Measurements from ENCODE around the gene SLMAP. TPM values are rescaled to one million over a fixed set of nuclear protein-coding genes. Genes with fewer than 3 reads are reported as not detected.

Gene SLMAP, protein sequence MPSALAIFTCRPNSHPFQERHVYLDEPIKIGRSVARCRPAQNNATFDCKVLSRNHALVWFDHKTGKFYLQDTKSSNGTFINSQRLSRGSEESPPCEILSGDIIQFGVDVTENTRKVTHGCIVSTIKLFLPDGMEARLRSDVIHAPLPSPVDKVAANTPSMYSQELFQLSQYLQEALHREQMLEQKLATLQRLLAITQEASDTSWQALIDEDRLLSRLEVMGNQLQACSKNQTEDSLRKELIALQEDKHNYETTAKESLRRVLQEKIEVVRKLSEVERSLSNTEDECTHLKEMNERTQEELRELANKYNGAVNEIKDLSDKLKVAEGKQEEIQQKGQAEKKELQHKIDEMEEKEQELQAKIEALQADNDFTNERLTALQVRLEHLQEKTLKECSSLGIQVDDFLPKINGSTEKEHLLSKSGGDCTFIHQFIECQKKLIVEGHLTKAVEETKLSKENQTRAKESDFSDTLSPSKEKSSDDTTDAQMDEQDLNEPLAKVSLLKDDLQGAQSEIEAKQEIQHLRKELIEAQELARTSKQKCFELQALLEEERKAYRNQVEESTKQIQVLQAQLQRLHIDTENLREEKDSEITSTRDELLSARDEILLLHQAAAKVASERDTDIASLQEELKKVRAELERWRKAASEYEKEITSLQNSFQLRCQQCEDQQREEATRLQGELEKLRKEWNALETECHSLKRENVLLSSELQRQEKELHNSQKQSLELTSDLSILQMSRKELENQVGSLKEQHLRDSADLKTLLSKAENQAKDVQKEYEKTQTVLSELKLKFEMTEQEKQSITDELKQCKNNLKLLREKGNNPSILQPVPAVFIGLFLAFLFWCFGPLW
- total RNA-seq (2014; rRNA removed; shearing (Covaris generic)), result 54.7 and 78.9 TPM in 2 replicates

GRCh38 chr3:57755741-57756527, at the start of gene SLMAP:
Gene SLMAP (plus strand): TSS chr3:57756309. CDS start chr3:57757652, 1,343 bp downstream.
- in situ Hi-C loops (cut with HindIII; ENCODE audit: low sequenced_read_pairs), result no loop called here
- peak; percentile 97 for DNase-seq (ENCODE audit: low spot score)

DNA sequence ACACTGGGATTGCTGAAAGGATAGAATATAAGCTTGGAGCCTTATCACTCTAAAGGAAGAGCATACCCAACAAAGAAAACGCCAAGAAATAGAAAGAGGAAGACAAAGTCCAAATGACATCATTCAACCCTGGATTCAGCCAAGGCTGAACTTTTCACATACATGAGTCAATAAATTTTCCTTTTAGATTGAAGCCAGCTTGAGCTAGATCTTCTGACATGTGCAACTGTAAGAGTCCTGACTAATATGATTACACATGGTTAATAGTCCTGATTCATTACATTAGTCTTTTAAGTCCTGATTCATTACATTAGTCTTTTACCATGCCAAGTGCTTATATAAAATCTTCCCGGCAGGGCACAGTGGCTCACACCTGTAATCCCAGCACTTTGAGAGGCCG, 49.6 kb upstream of the SLMAP start:
- in situ Hi-C loops (cut with HindIII; ENCODE audit: low sequenced_read_pairs), result no loop called here
- DNase-seq (ENCODE audit: low spot score), result no peak

- in situ Hi-C loops (cut with HindIII; ENCODE audit: low sequenced_read_pairs), result no loop called here
Observed at GRCh38 chr3:57709031-57709430, 47.1 kb upstream of the SLMAP start.

GRCh38 chr3:57709559-57709958, 46.5 kb upstream of the SLMAP start:
- in situ Hi-C loops (cut with HindIII; ENCODE audit: low sequenced_read_pairs), result no loop called here
- no peak for DNase-seq (ENCODE audit: low spot score)

More at GRCh38 chr3:57709031-57709430, 47.1 kb upstream of the SLMAP start:
- DNase-seq (ENCODE audit: low spot score), result no peak

DNA sequence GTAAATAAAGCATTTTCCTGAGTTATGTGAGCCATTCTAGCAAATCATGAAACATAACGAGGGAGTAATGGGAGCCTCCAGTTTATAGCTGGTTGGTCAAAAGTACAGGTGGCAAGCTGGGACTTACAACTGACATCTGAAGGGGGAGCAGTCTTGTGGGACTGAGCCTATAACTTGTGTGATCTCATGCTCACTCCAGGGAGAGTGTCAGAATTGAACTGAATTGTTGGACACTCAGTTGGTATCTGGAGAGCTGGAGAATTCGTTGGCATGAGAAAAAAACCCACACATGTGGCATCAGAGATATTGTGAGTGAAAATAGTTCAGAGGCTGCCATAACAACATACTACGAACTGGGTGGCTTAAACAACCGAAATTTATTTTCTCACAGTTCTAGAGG, 40.4 kb upstream of the SLMAP start:
- in situ Hi-C loops (cut with HindIII; ENCODE audit: low sequenced_read_pairs), result no loop called here
- no peak for DNase-seq (ENCODE audit: low spot score)

DNA sequence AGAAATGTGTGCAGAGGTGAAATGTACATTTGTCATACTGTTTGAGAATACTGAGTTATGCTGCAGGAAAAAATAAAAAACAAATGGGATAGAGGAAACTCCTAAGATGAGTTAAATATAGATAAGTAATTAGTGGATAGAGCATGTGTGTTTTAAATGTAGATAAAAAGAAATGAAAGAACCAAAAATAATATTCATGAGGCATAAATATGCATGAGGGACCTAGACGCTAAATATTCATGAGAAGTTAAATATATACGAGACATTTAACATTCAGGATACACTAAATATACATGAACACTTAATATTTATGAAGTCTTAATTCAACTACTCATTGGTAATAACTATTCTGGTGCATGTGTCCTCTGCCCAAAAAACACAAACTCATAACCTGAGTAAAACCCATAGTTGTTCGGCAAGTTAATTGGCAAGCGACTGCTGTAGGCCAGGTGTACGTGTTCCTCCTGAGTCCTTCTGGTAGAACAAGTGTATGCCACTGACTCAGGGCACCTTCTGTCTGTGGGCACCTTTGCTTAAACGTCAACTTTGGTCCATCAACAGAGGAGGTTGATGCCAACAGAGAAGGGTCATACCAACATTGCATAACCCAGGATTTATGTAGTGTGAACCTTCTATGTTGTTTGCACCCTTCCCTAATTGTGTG, 38.8 kb upstream of the SLMAP start:
- in situ Hi-C loops (cut with HindIII; ENCODE audit: low sequenced_read_pairs), result no loop called here
- DNase-seq (ENCODE audit: low spot score), result no peak

GRCh38 chr3:57718118-57718517, 38.0 kb upstream of the SLMAP start:
- no peak for DNase-seq (ENCODE audit: low spot score)
- in situ Hi-C loops (cut with HindIII; ENCODE audit: low sequenced_read_pairs), result no loop called here

- DNase-seq (ENCODE audit: low spot score), result no peak
- in situ Hi-C loops (cut with HindIII; ENCODE audit: low sequenced_read_pairs), result no loop called here
Observed at GRCh38 chr3:57726397-57726796, 29.7 kb upstream of the SLMAP start.

DNA sequence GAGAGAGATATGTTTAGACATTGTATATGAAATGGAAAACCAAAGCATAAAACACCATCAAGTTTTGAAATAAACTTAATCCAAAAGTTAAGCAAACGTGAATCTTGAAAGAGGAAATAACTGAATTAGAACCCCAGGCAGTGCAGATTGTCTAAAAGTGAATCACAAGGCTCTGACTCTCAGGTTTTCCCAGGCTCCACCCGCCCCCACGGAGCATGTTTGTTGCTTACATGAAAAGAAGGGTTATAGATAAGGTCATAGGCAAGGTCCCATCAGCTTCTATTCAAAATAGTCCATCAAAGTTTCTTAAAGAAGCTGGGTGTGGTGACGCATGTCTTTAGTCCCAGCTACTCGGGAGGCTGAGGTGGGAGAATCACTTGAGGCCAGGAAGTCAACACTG, 29.0 kb upstream of the SLMAP start:
- in situ Hi-C loops (cut with HindIII; ENCODE audit: low sequenced_read_pairs), result no loop called here
- no peak for DNase-seq (ENCODE audit: low spot score)

- in situ Hi-C loops (cut with HindIII; ENCODE audit: low sequenced_read_pairs), result no loop called here
- DNase-seq (ENCODE audit: low spot score), result no peak
Observed at GRCh38 chr3:57729334-57730045, 26.6 kb upstream of the SLMAP start.

GRCh38 chr3:57730682-57731081, 25.4 kb upstream of the SLMAP start:
- no peak for DNase-seq (ENCODE audit: low spot score)
- in situ Hi-C loops (cut with HindIII; ENCODE audit: low sequenced_read_pairs), result no loop called here

DNA sequence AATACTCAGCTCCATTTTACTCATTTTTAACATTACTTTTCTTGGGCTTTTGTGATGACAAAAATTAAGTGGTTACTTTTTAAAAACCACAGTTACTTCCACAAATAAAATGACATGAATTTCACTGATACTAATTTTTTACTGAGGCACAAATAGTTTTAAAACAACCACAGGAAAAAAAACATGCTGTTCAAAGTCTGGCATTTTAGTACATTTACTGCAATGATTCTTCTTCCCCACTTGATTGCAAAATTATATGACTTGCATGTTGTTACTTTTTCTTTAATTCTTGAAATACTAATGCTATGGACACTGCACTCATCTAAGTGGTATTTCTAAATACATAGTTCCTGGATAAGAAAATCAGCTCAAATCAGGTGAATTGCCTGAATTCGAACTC, 24.8 kb upstream of the SLMAP start:
- in situ Hi-C loops (cut with HindIII; ENCODE audit: low sequenced_read_pairs), result no loop called here
- DNase-seq (ENCODE audit: low spot score), result no peak

DNA sequence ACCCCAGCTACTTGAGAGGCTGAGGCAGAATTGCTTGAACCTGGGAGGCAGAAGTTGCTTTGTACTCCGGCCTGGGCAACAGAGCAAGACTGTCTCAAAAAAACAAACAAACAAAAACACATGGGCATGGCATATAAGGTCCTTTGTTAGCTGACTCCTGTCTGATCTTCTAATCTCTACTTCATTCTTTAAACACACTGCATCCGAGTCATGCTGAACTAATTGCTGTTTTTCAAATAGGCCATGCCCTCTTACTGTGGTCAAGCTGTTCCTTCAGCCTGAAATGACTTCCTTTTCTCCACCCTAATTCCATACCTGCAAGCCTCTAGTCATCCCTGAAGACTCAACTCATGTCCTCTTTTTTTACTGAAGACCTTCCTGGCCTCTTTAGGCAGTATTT, 22.3 kb upstream of the SLMAP start:
- no peak for DNase-seq (ENCODE audit: low spot score)
- in situ Hi-C loops (cut with HindIII; ENCODE audit: low sequenced_read_pairs), result no loop called here

- in situ Hi-C loops (cut with HindIII; ENCODE audit: low sequenced_read_pairs), result no loop called here
- no peak for DNase-seq (ENCODE audit: low spot score)
Observed at GRCh38 chr3:57735405-57735804, 20.7 kb upstream of the SLMAP start.

GRCh38 chr3:57737840-57738239, 18.3 kb upstream of the SLMAP start:
- in situ Hi-C loops (cut with HindIII; ENCODE audit: low sequenced_read_pairs), result no loop called here
- no peak for DNase-seq (ENCODE audit: low spot score)

- DNase-seq (ENCODE audit: low spot score), result no peak
- in situ Hi-C loops (cut with HindIII; ENCODE audit: low sequenced_read_pairs), result no loop called here
Observed at GRCh38 chr3:57738391-57738790, 17.7 kb upstream of the SLMAP start.

- in situ Hi-C loops (cut with HindIII; ENCODE audit: low sequenced_read_pairs), result no loop called here
- DNase-seq (ENCODE audit: low spot score), result no peak
Observed at GRCh38 chr3:57740027-57740426, 16.1 kb upstream of the SLMAP start.

DNA sequence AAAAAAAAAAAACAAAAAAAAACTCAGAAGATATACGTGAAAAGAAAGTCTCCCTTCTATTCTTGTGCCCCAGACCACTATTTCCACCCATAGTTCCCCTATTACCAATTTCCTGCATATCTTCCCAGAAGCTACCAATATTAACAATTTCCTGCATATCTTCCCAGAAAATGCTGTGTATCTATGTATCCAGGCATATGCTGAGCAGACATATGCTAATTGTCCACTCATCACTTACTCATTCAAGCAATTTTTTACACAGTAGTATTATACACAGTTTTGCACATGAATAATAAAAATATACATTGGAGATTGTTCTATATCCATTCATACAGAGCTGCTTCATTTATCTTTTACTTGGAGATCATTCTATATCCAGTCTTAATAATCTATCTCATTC, 12.6 kb upstream of the SLMAP start:
- DNase-seq (ENCODE audit: low spot score), result no peak
- in situ Hi-C loops (cut with HindIII; ENCODE audit: low sequenced_read_pairs), result no loop called here

DNA sequence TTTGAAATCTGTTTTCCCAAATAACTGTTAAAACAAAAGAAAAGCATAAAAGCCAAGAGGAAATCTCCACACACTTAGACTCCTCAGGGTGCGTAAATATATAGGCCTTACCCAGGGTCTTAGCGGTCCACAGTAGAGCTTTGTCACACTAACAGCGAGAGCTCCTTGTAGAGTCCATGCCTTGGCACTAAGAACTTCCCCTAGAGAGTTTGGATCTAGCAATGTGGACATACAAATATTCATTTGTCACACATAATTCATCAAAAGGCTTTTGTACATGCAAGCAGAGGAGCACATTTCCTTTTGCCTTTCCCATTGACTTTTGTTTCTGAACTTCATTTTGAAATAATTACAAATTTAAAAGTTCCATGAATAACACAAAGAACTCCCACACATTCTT, 11.0 kb upstream of the SLMAP start:
- no peak for DNase-seq (ENCODE audit: low spot score)
- in situ Hi-C loops (cut with HindIII; ENCODE audit: low sequenced_read_pairs), result no loop called here
